Measurements from ENCODE around the gene LRIG1.

The LRIG1 gene

GRCh38 chr3:66466606-66467270 is 34.1 kb downstream of the LRIG1 start:
- Histone ChIP-seq H3K4me3 (replicated peaks; ENCODE audit: insufficient read depth, low read length) (no peak overlapping the region), H3K27ac (replicated peaks) (no peak overlapping the region), H3K27me3 (ENCODE audit: insufficient read depth, poor library complexity, severe bottlenecking) (no peaks in the 10 kb centered on the region)
- DNase-seq (ENCODE audit: low read depth in 1 of 2, low spot score in 1 of 2): no peak
- TF ChIP-seq SPI1 (IDR thresholded peaks at IDR 0.05; ENCODE audit: borderline replicate concordance, low read depth) (no peak), GABPA (IDR thresholded peaks at IDR 0.05; ENCODE audit: low read depth) (no peak), POLR2AphosphoS5 (IDR thresholded peaks at IDR 0.05; ENCODE audit: low read depth) (no peak)
- TF ChIP-seq, protein P1, sequence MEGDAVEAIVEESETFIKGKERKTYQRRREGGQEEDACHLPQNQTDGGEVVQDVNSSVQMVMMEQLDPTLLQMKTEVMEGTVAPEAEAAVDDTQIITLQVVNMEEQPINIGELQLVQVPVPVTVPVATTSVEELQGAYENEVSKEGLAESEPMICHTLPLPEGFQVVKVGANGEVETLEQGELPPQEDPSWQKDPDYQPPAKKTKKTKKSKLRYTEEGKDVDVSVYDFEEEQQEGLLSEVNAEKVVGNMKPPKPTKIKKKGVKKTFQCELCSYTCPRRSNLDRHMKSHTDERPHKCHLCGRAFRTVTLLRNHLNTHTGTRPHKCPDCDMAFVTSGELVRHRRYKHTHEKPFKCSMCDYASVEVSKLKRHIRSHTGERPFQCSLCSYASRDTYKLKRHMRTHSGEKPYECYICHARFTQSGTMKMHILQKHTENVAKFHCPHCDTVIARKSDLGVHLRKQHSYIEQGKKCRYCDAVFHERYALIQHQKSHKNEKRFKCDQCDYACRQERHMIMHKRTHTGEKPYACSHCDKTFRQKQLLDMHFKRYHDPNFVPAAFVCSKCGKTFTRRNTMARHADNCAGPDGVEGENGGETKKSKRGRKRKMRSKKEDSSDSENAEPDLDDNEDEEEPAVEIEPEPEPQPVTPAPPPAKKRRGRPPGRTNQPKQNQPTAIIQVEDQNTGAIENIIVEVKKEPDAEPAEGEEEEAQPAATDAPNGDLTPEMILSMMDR (IDR thresholded peaks at IDR 0.05; ENCODE audit: insufficient read depth, low read length): no peak
- TF ChIP-seq, protein P2, sequence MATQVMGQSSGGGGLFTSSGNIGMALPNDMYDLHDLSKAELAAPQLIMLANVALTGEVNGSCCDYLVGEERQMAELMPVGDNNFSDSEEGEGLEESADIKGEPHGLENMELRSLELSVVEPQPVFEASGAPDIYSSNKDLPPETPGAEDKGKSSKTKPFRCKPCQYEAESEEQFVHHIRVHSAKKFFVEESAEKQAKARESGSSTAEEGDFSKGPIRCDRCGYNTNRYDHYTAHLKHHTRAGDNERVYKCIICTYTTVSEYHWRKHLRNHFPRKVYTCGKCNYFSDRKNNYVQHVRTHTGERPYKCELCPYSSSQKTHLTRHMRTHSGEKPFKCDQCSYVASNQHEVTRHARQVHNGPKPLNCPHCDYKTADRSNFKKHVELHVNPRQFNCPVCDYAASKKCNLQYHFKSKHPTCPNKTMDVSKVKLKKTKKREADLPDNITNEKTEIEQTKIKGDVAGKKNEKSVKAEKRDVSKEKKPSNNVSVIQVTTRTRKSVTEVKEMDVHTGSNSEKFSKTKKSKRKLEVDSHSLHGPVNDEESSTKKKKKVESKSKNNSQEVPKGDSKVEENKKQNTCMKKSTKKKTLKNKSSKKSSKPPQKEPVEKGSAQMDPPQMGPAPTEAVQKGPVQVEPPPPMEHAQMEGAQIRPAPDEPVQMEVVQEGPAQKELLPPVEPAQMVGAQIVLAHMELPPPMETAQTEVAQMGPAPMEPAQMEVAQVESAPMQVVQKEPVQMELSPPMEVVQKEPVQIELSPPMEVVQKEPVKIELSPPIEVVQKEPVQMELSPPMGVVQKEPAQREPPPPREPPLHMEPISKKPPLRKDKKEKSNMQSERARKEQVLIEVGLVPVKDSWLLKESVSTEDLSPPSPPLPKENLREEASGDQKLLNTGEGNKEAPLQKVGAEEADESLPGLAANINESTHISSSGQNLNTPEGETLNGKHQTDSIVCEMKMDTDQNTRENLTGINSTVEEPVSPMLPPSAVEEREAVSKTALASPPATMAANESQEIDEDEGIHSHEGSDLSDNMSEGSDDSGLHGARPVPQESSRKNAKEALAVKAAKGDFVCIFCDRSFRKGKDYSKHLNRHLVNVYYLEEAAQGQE (IDR thresholded peaks at IDR 0.05; ENCODE audit: insufficient replicate concordance, low read depth): no peak

DNA sequence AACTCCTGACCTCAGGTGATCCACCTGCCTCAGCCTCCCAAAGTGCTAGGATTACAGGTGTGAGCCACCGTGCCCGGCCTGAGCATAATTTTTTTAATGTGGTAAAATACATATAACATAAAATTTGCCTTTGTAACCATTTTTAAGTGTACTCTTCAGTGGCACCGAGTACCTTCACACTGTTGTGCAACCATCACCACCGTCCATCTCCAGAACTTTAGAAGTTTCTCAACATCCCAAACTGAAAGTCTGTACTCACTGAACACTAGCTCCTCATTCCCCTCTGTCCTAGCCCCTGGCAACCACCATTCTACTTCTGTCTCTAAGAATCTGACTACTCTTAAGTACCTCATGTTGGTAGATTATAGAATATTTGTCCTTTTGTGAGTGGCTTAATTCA is 35.2 kb downstream of the LRIG1 start:
- H3K27ac ChIP-seq (replicated peaks): no peak overlapping the region
- H3K4me3 ChIP-seq (replicated peaks; ENCODE audit: insufficient read depth, low read length): no peak overlapping the region
- no peak for DNase-seq (ENCODE audit: low read depth in 1 of 2, low spot score in 1 of 2)
- TF ChIP-seq GABPA (IDR thresholded peaks at IDR 0.05; ENCODE audit: low read depth): no peak
- TF ChIP-seq SPI1 (IDR thresholded peaks at IDR 0.05; ENCODE audit: borderline replicate concordance, low read depth): no peak
- no peak for TF ChIP-seq POLR2AphosphoS5 (IDR thresholded peaks at IDR 0.05; ENCODE audit: low read depth)
- TF ChIP-seq, protein P2 (IDR thresholded peaks at IDR 0.05; ENCODE audit: insufficient replicate concordance, low read depth): no peak
- TF ChIP-seq, protein P1 (IDR thresholded peaks at IDR 0.05; ENCODE audit: insufficient read depth, low read length): no peak
- H3K27me3 ChIP-seq (ENCODE audit: insufficient read depth, poor library complexity, severe bottlenecking): no peaks in the 10 kb centered on the region

DNA sequence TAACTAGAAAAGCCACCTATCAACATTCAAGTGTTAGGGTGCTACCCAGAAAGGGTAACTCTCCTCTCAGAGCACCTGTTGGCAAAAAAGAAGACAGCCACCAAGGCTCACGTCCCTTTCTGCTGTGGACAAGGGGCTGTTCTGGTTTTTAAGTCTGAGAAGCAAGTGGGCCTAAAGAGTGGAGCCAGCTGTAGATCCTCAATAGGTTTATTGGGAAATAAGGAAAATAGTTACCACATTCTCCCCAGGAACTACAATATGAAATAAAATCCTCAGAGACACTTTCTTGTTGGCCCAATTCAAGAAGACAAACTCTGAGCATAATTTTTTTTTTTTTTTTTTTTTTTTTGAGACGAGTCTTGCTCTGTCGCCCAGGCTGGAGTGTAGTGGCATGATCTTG is 35.8 kb downstream of the LRIG1 start:
- TF ChIP-seq, protein P2 (IDR thresholded peaks at IDR 0.05; ENCODE audit: insufficient replicate concordance, low read depth): no peak
- no peak for TF ChIP-seq POLR2AphosphoS5 (IDR thresholded peaks at IDR 0.05; ENCODE audit: low read depth)
- no peak for TF ChIP-seq GABPA (IDR thresholded peaks at IDR 0.05; ENCODE audit: low read depth)
- TF ChIP-seq, protein P1 (IDR thresholded peaks at IDR 0.05; ENCODE audit: insufficient read depth, low read length): no peak
- TF ChIP-seq SPI1 (IDR thresholded peaks at IDR 0.05; ENCODE audit: borderline replicate concordance, low read depth): no peak
- H3K27ac ChIP-seq (replicated peaks): no peak overlapping the region
- H3K27me3 ChIP-seq (ENCODE audit: insufficient read depth, poor library complexity, severe bottlenecking): no peaks in the 10 kb centered on the region
- H3K4me3 ChIP-seq (replicated peaks; ENCODE audit: insufficient read depth, low read length): no peak overlapping the region
- no peak for DNase-seq (ENCODE audit: low read depth in 1 of 2, low spot score in 1 of 2)
